ENCODE data around the gene BMERB1.

DNA sequence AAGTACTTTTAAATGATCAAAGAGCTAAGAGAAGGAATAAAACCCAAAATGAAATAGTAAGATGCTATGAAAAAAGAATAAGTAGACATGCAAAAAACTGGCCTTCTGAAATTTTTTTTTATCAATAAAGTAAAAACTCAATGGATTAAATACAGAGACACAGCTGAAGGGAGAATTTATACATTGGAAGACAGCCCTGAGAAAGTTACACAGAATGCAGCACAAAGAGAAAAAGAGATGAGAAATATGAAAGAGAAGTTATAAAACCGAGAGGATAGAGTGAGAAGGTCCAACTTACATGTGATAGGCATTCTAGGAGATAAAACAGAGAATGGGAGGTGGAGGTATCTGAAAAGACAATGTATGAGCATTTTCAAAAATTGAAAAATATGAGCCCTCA, 151.6 kb downstream of the BMERB1 start:
- TF ChIP-seq, protein P1, sequence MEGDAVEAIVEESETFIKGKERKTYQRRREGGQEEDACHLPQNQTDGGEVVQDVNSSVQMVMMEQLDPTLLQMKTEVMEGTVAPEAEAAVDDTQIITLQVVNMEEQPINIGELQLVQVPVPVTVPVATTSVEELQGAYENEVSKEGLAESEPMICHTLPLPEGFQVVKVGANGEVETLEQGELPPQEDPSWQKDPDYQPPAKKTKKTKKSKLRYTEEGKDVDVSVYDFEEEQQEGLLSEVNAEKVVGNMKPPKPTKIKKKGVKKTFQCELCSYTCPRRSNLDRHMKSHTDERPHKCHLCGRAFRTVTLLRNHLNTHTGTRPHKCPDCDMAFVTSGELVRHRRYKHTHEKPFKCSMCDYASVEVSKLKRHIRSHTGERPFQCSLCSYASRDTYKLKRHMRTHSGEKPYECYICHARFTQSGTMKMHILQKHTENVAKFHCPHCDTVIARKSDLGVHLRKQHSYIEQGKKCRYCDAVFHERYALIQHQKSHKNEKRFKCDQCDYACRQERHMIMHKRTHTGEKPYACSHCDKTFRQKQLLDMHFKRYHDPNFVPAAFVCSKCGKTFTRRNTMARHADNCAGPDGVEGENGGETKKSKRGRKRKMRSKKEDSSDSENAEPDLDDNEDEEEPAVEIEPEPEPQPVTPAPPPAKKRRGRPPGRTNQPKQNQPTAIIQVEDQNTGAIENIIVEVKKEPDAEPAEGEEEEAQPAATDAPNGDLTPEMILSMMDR (IDR thresholded peaks at IDR 0.05) = no peak
- no peak for TF ChIP-seq POLR2A (IDR thresholded peaks at IDR 0.05)
